ENCODE results near the gene POGK.

POGK gene

DNA sequence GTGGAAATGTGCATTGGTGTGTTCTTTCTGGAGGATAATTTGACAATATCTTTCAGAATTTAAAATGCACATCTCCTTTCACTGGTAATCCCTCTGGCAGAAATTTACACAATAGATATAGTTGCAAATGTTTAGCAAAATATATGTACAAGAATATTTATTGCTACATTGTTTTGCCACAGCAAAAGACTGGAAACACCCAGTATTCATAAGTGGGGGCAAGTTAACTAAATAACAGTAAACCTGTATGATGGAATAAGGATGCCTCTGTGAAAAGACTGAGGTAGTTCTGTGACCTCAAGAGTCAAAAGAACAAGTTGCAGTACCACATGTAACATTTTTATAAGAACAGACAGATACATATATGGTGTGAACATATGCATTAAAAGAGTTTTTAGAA lies 50.5 kb downstream of the POGK start:
- Histone ChIP-seq H4K91ac (ENCODE audit: low read depth, low read length) (no peak overlapping the region), H2BK120ac (ENCODE audit: insufficient read depth, low read length, poor library complexity) (no peak overlapping the region), H3K4me2 (ENCODE audit: low read length) (no peak overlapping the region), H3K9me3 (ENCODE audit: insufficient read depth, low read depth, low read length) (no peaks in the 10 kb centered on the region), H3K18ac (ENCODE audit: low read length) (no peak overlapping the region), H3K23ac (ENCODE audit: low read length) (no peak overlapping the region), H3K79me1 (ENCODE audit: low read length) (no peaks in the 10 kb centered on the region), H2BK12ac (ENCODE audit: low read length) (no peak overlapping the region), H3K27me3 (ENCODE audit: insufficient read depth, low read length) (no peaks in the 10 kb centered on the region), H3K9ac (ENCODE audit: low read length) (no peak overlapping the region), H3K4me1 (ENCODE audit: control insufficient read depth in 1 of 2, insufficient read depth in 2 of 2, low read length in 2 of 2) (no peaks in the 10 kb centered on the region), H2BK5ac (ENCODE audit: low read depth, low read length, poor library complexity) (no peak overlapping the region), H3K14ac (ENCODE audit: low read length) (no peak overlapping the region), H4K8ac (ENCODE audit: low read depth, low read length) (no peak overlapping the region), H4K12ac (ENCODE audit: low read depth, low read length) (no peak overlapping the region), H3K4ac (ENCODE audit: low read depth, low read length) (no peak overlapping the region), H3K36me3 (ENCODE audit: control insufficient read depth in 1 of 2, insufficient read depth in 2 of 2, low read length in 2 of 2) (no peaks in the 10 kb centered on the region), H3K27ac (ENCODE audit: low read depth, low read length) (no peak overlapping the region), H2AK5ac (ENCODE audit: low read length) (no peak overlapping the region), H3K79me2 (ENCODE audit: control insufficient read depth, insufficient read depth, low read length, poor library complexity) (no peaks in the 10 kb centered on the region), H3K4me3 (ENCODE audit: low read depth, low read length) (no peak overlapping the region), H2AFZ (ENCODE audit: insufficient read depth, low read length, poor library complexity) (no peak overlapping the region)
- no peak for DNase-seq

GRCh38 chr1:166895766-166896165 lies 56.5 kb downstream of the POGK start:
- Histone ChIP-seq H2BK5ac (ENCODE audit: low read depth, low read length, poor library complexity) (no peak overlapping the region), H3K79me1 (ENCODE audit: low read length) (no peaks in the 10 kb centered on the region), H2AFZ (ENCODE audit: insufficient read depth, low read length, poor library complexity) (no peak overlapping the region), H3K9ac (ENCODE audit: low read length) (no peak overlapping the region), H3K23ac (ENCODE audit: low read length) (no peak overlapping the region), H2BK120ac (ENCODE audit: insufficient read depth, low read length, poor library complexity) (no peak overlapping the region), H3K4ac (ENCODE audit: low read depth, low read length) (no peak overlapping the region), H2BK12ac (ENCODE audit: low read length) (no peak overlapping the region), H3K27ac (ENCODE audit: low read depth, low read length) (no peak overlapping the region), H3K9me3 (ENCODE audit: insufficient read depth, low read depth, low read length) (no peaks in the 10 kb centered on the region), H3K4me3 (ENCODE audit: low read depth, low read length) (no peak overlapping the region), H3K36me3 (ENCODE audit: control insufficient read depth in 1 of 2, insufficient read depth in 2 of 2, low read length in 2 of 2) (no peaks in the 10 kb centered on the region), H3K18ac (ENCODE audit: low read length) (no peak overlapping the region), H4K8ac (ENCODE audit: low read depth, low read length) (no peak overlapping the region), H3K79me2 (ENCODE audit: control insufficient read depth, insufficient read depth, low read length, poor library complexity) (no peaks in the 10 kb centered on the region), H3K4me2 (ENCODE audit: low read length) (no peak overlapping the region), H2AK5ac (ENCODE audit: low read length) (no peak overlapping the region), H3K4me1 (ENCODE audit: control insufficient read depth in 1 of 2, insufficient read depth in 2 of 2, low read length in 2 of 2) (no peaks in the 10 kb centered on the region), H3K14ac (ENCODE audit: low read length) (no peak overlapping the region), H4K91ac (ENCODE audit: low read depth, low read length) (no peak overlapping the region), H3K27me3 (ENCODE audit: insufficient read depth, low read length) (no peaks in the 10 kb centered on the region), H4K12ac (ENCODE audit: low read depth, low read length) (no peak overlapping the region)
- DNase-seq = peak in 1 of 2 donors; percentile 74
- no CpG with 5 or more reads among the region's 4 CpGs for WGBS (ENCODE audit: extremely low coverage, insufficient coverage, insufficient read length)

GRCh38 chr1:166899769-166900168 lies 60.5 kb downstream of the POGK start:
- Histone ChIP-seq H3K18ac (ENCODE audit: low read length) (no peak overlapping the region), H4K91ac (ENCODE audit: low read depth, low read length) (no peak overlapping the region), H3K4ac (ENCODE audit: low read depth, low read length) (no peak overlapping the region), H3K4me1 (ENCODE audit: control insufficient read depth in 1 of 2, insufficient read depth in 2 of 2, low read length in 2 of 2) (peaks cover 3 to 6% of the 10 kb centered on the region in 2 experiments), H2BK120ac (ENCODE audit: insufficient read depth, low read length, poor library complexity) (peak overlapping the region; percentile 46), H3K36me3 (ENCODE audit: control insufficient read depth in 1 of 2, insufficient read depth in 2 of 2, low read length in 2 of 2) (no peaks in the 10 kb centered on the region), H3K23ac (ENCODE audit: low read length) (no peak overlapping the region), H3K4me2 (ENCODE audit: low read length) (no peak overlapping the region), H2BK5ac (ENCODE audit: low read depth, low read length, poor library complexity) (no peak overlapping the region), H3K14ac (ENCODE audit: low read length) (no peak overlapping the region), H3K9me3 (ENCODE audit: insufficient read depth, low read depth, low read length) (no peaks in the 10 kb centered on the region), H3K27ac (ENCODE audit: low read depth, low read length) (no peak overlapping the region), H3K9ac (ENCODE audit: low read length) (no peak overlapping the region), H4K12ac (ENCODE audit: low read depth, low read length) (no peak overlapping the region), H4K8ac (ENCODE audit: low read depth, low read length) (no peak overlapping the region), H3K79me1 (ENCODE audit: low read length) (peaks cover 1% of the 10 kb centered on the region), H3K79me2 (ENCODE audit: control insufficient read depth, insufficient read depth, low read length, poor library complexity) (no peaks in the 10 kb centered on the region), H2AK5ac (ENCODE audit: low read length) (no peak overlapping the region), H3K4me3 (ENCODE audit: low read depth, low read length) (no peak overlapping the region), H3K27me3 (ENCODE audit: insufficient read depth, low read length) (no peaks in the 10 kb centered on the region), H2BK12ac (ENCODE audit: low read length) (no peak overlapping the region), H2AFZ (ENCODE audit: insufficient read depth, low read length, poor library complexity) (no peak overlapping the region)
- no peak for DNase-seq

- no peaks in the 10 kb centered on the region for H3K27me3 ChIP-seq (ENCODE audit: insufficient read depth, low read length)
- H3K4me3 ChIP-seq (ENCODE audit: low read depth, low read length) = no peak overlapping the region
- no CpG with 5 or more reads among the region's 4 CpGs for WGBS (ENCODE audit: extremely low coverage, insufficient coverage, insufficient read length)
Measured at GRCh38 chr1:166900987-166901386, 61.7 kb downstream of the POGK start.

More at GRCh38 chr1:166900987-166901386, 61.7 kb downstream of the POGK start:
- no peak for DNase-seq
- Histone ChIP-seq H3K4me2 (ENCODE audit: low read length) (no peak overlapping the region), H3K9me3 (ENCODE audit: insufficient read depth, low read depth, low read length) (no peaks in the 10 kb centered on the region), H2AFZ (ENCODE audit: insufficient read depth, low read length, poor library complexity) (no peak overlapping the region), H3K9ac (ENCODE audit: low read length) (no peak overlapping the region), H2BK120ac (ENCODE audit: insufficient read depth, low read length, poor library complexity) (no peak overlapping the region), H3K79me2 (ENCODE audit: control insufficient read depth, insufficient read depth, low read length, poor library complexity) (no peaks in the 10 kb centered on the region), H3K27ac (ENCODE audit: low read depth, low read length) (no peak overlapping the region), H3K4ac (ENCODE audit: low read depth, low read length) (no peak overlapping the region), H2BK12ac (ENCODE audit: low read length) (no peak overlapping the region), H3K14ac (ENCODE audit: low read length) (no peak overlapping the region), H4K12ac (ENCODE audit: low read depth, low read length) (no peak overlapping the region), H2AK5ac (ENCODE audit: low read length) (no peak overlapping the region), H3K23ac (ENCODE audit: low read length) (no peak overlapping the region), H3K79me1 (ENCODE audit: low read length) (peaks cover 5% of the 10 kb centered on the region), H3K36me3 (ENCODE audit: control insufficient read depth in 1 of 2, insufficient read depth in 2 of 2, low read length in 2 of 2) (no peaks in the 10 kb centered on the region), H2BK5ac (ENCODE audit: low read depth, low read length, poor library complexity) (no peak overlapping the region), H4K8ac (ENCODE audit: low read depth, low read length) (peak overlapping the region; percentile 58), H4K91ac (ENCODE audit: low read depth, low read length) (no peak overlapping the region), H3K18ac (ENCODE audit: low read length) (no peak overlapping the region), H3K4me1 (ENCODE audit: control insufficient read depth in 1 of 2, insufficient read depth in 2 of 2, low read length in 2 of 2) (peaks cover 3 to 6% of the 10 kb centered on the region in 2 experiments)

Data from trophoblast cell (in vitro differentiated cells and primary cell).